Measurements from ENCODE around the gene LCN1.
"Not testable (repeated sequence)": the region's sequence is repeated elsewhere in the genome, so short reads cannot be mapped to it uniquely, and the experiment has no call there.

The LCN1 gene

GRCh38 chr9:135512904-135513303 lies 8.3 kb upstream of the LCN1 start:
- Histone ChIP-seq H3K4me3 (ENCODE audit: low read length, poor library complexity, severe bottlenecking) (no peak overlapping the region), H3K79me2 (ENCODE audit: insufficient read depth, low read length) (no peaks in the 10 kb centered on the region), H4K20me1 (ENCODE audit: insufficient read depth, low read length, poor library complexity, severe bottlenecking) (no peaks in the 10 kb centered on the region), H3K4me2 (ENCODE audit: low read depth, low read length, poor library complexity, severe bottlenecking) (no peak overlapping the region), H3K9ac (ENCODE audit: low read depth, low read length, poor library complexity, severe bottlenecking) (no peak overlapping the region), H2AFZ (ENCODE audit: low read length) (no peak overlapping the region), H3K4me1 (ENCODE audit: insufficient read depth, low read length, poor library complexity, severe bottlenecking) (no peaks in the 10 kb centered on the region), H3K9me2 (replicated peaks; ENCODE audit: low read depth, low read length) (no peaks in the 10 kb centered on the region), H3K27me3 (ENCODE audit: insufficient read depth, low read length, poor library complexity, severe bottlenecking) (no peaks in the 10 kb centered on the region), H3F3A (ENCODE audit: low read depth) (no peaks in the 10 kb centered on the region), H3K9me3 (ENCODE audit: insufficient read depth, low read depth, low read length) (no peaks in the 10 kb centered on the region), H3K36me3 (ENCODE audit: insufficient read depth, low read length) (no peaks in the 10 kb centered on the region)
- no peak for TF ChIP-seq EZH2phosphoT487 (IDR thresholded peaks at IDR 0.05; ENCODE audit: borderline replicate concordance)
- no peak for TF ChIP-seq CTCF (conservative IDR thresholded peaks at IDR 0.05; ENCODE audit: low read length)

- Histone ChIP-seq H3K9me3 (ENCODE audit: insufficient read depth, low read depth, low read length) (no peaks in the 10 kb centered on the region), H3K4me1 (ENCODE audit: insufficient read depth, low read length, poor library complexity, severe bottlenecking) (no peaks in the 10 kb centered on the region), H3K4me3 (ENCODE audit: low read length, poor library complexity, severe bottlenecking) (no peak overlapping the region), H3K9ac (ENCODE audit: low read depth, low read length, poor library complexity, severe bottlenecking) (no peak overlapping the region), H3K4me2 (ENCODE audit: low read depth, low read length, poor library complexity, severe bottlenecking) (no peak overlapping the region), H2AFZ (ENCODE audit: low read length) (no peak overlapping the region), H3K27me3 (ENCODE audit: insufficient read depth, low read length, poor library complexity, severe bottlenecking) (no peaks in the 10 kb centered on the region), H3K9me2 (replicated peaks; ENCODE audit: low read depth, low read length) (no peaks in the 10 kb centered on the region), H3K79me2 (ENCODE audit: insufficient read depth, low read length) (no peaks in the 10 kb centered on the region), H3F3A (ENCODE audit: low read depth) (no peaks in the 10 kb centered on the region), H3K36me3 (ENCODE audit: insufficient read depth, low read length) (no peaks in the 10 kb centered on the region), H4K20me1 (ENCODE audit: insufficient read depth, low read length, poor library complexity, severe bottlenecking) (no peaks in the 10 kb centered on the region)
- TF ChIP-seq EZH2phosphoT487 (IDR thresholded peaks at IDR 0.05; ENCODE audit: borderline replicate concordance) = no peak
- no peak for TF ChIP-seq CTCF (conservative IDR thresholded peaks at IDR 0.05; ENCODE audit: low read length)
Measured at GRCh38 chr9:135513351-135513846, 7.8 kb upstream of the LCN1 start.

GRCh38 chr9:135513906-135514305 lies 7.3 kb upstream of the LCN1 start:
- H2AFZ ChIP-seq (ENCODE audit: low read length); H3K4me2 ChIP-seq (ENCODE audit: low read depth, low read length, poor library complexity, severe bottlenecking): not testable (repeated sequence)

GRCh38 chr9:135514342-135515082 lies 6.7 kb upstream of the LCN1 start:
- Histone ChIP-seq H3K9ac (ENCODE audit: low read depth, low read length, poor library complexity, severe bottlenecking) (no peak overlapping the region), H3K27me3 (ENCODE audit: insufficient read depth, low read length, poor library complexity, severe bottlenecking) (no peaks in the 10 kb centered on the region), H3K79me2 (ENCODE audit: insufficient read depth, low read length) (no peaks in the 10 kb centered on the region), H3K4me1 (ENCODE audit: insufficient read depth, low read length, poor library complexity, severe bottlenecking) (no peaks in the 10 kb centered on the region), H4K20me1 (ENCODE audit: insufficient read depth, low read length, poor library complexity, severe bottlenecking) (no peaks in the 10 kb centered on the region), H3K9me2 (replicated peaks; ENCODE audit: low read depth, low read length) (no peaks in the 10 kb centered on the region), H3F3A (ENCODE audit: low read depth) (no peaks in the 10 kb centered on the region), H3K36me3 (ENCODE audit: insufficient read depth, low read length) (no peaks in the 10 kb centered on the region), H2AFZ (ENCODE audit: low read length) (no peak overlapping the region), H3K4me3 (ENCODE audit: low read length, poor library complexity, severe bottlenecking) (no peak overlapping the region), H3K4me2 (ENCODE audit: low read depth, low read length, poor library complexity, severe bottlenecking) (no peak overlapping the region), H3K9me3 (ENCODE audit: insufficient read depth, low read depth, low read length) (no peaks in the 10 kb centered on the region)
- TF ChIP-seq EZH2phosphoT487 (IDR thresholded peaks at IDR 0.05; ENCODE audit: borderline replicate concordance) (no peak), CTCF (conservative IDR thresholded peaks at IDR 0.05; ENCODE audit: low read length) (no peak)

More at GRCh38 chr9:135513906-135514305, 7.3 kb upstream of the LCN1 start:
- H3K9me2 ChIP-seq (replicated peaks; ENCODE audit: low read depth, low read length); H3F3A ChIP-seq (ENCODE audit: low read depth); H3K4me1 ChIP-seq (ENCODE audit: insufficient read depth, low read length, poor library complexity, severe bottlenecking); H3K9me3 ChIP-seq (ENCODE audit: insufficient read depth, low read depth, low read length); H3K36me3 ChIP-seq (ENCODE audit: insufficient read depth, low read length); H3K4me3 ChIP-seq (ENCODE audit: low read length, poor library complexity, severe bottlenecking); H4K20me1 ChIP-seq (ENCODE audit: insufficient read depth, low read length, poor library complexity, severe bottlenecking); H3K27me3 ChIP-seq (ENCODE audit: insufficient read depth, low read length, poor library complexity, severe bottlenecking); H3K79me2 ChIP-seq (ENCODE audit: insufficient read depth, low read length); H3K9ac ChIP-seq (ENCODE audit: low read depth, low read length, poor library complexity, severe bottlenecking): not testable (repeated sequence)
